GM12878 (cell line): Measurements from ENCODE around the gene BBX.

Source experiments
- EZH2 ChIP-seq: IDR thresholded peaks from 2 replicates; pipeline ENCODE4 v1.6.1; 2012; ENCODE audit warnings: low read depth, mild to moderate bottlenecking, control low read depth, inconsistent platforms, low read length, borderline replicate concordance; ENCODE audit not compliant: control insufficient read depth
- NRF1 ChIP-seq: conservative IDR thresholded peaks from 2 replicates; pipeline ENCODE4 v1.6.1; 2011; ENCODE audit warnings: mild to moderate bottlenecking, low read depth, low read length, improper control_type of control experiment
- POLR2A ChIP-seq: IDR thresholded peaks from 2 replicates; pipeline ENCODE4 v1.6.1; 2011; ENCODE audit warnings: low read depth, mild to moderate bottlenecking, low read length
- POLR2AphosphoS5 ChIP-seq: IDR thresholded peaks from 2 replicates; pipeline ENCODE4 v1.6.1; 2011; ENCODE audit warnings: mild to moderate bottlenecking, low read length, inconsistent platforms
- SMARCA5 ChIP-seq: fragments of 450-650 bp; IDR thresholded peaks from 2 replicates; pipeline ENCODE4 v1.6.1; 2017; ENCODE audit warnings: mild to moderate bottlenecking
- SPI1 ChIP-seq: IDR thresholded peaks from 2 replicates; pipeline ENCODE4 v1.6.1; 2011; ENCODE audit warnings: low read depth, mild to moderate bottlenecking, low read length, moderate library complexity, borderline replicate concordance; ENCODE audit not compliant: insufficient read depth
- STAT1 ChIP-seq: fragments of 450-650 bp; conservative IDR thresholded peaks from 2 replicates; pipeline ENCODE4 v1.6.1; 2014; ENCODE audit warnings: antibody characterized with exemption, mild to moderate bottlenecking
- SUZ12 ChIP-seq: fragments of 200-600 bp; sonication (generic); IDR thresholded peaks from one replicate; pipeline ENCODE4 v1.6.1; 2018; ENCODE audit warnings: antibody characterized with exemption, mild to moderate bottlenecking; ENCODE audit not compliant: unreplicated experiment
- ZSCAN29 ChIP-seq: fragments of 450-650 bp; IDR thresholded peaks from 2 replicates; pipeline ENCODE4 v1.6.1; 2017; ENCODE audit warnings: mild to moderate bottlenecking, moderate library complexity
- TF ChIP-seq, protein P1 (sequence below), 3 experiments: IDR thresholded peaks in 2 of 3; conservative IDR thresholded peaks in 1 of 3; 2 replicates each; pipeline ENCODE4 v1.5.1; 2011; ENCODE audit warnings: low read depth in 3 of 3, low read length in 3 of 3, mild to moderate bottlenecking in 3 of 3, control low read depth in 2 of 3, moderate library complexity in 2 of 3, inconsistent platforms in 1 of 3, mixed read lengths in 1 of 3; ENCODE audit not compliant: control insufficient read depth in 2 of 3, insufficient read depth in 1 of 3; ENCODE audit errors: extremely low read depth in 1 of 3

DNA sequence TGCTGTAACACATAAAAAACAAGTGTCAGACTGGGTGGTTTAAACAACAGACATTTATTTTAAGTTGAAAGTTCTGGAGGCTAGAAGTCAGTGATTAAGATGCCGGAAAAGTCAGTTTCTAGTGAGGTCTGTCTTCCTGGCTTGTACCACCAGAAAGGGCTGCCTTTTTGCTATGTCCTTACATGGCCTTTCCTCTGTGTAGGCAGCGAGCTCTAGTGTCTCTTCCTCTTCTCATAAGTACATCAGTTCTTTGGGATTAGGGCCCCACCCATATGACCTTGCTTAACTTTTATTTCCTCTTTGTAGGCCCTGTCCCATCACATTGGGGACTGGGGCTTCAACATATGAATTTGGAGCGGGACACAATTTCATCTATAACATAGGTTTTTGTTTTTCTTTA is 128.0 kb downstream of the BBX start:
- no peak for TF ChIP-seq STAT1
- TF ChIP-seq EZH2: no peak
- TF ChIP-seq POLR2AphosphoS5: no peak
- no peak for TF ChIP-seq SUZ12
- TF ChIP-seq, protein P1, sequence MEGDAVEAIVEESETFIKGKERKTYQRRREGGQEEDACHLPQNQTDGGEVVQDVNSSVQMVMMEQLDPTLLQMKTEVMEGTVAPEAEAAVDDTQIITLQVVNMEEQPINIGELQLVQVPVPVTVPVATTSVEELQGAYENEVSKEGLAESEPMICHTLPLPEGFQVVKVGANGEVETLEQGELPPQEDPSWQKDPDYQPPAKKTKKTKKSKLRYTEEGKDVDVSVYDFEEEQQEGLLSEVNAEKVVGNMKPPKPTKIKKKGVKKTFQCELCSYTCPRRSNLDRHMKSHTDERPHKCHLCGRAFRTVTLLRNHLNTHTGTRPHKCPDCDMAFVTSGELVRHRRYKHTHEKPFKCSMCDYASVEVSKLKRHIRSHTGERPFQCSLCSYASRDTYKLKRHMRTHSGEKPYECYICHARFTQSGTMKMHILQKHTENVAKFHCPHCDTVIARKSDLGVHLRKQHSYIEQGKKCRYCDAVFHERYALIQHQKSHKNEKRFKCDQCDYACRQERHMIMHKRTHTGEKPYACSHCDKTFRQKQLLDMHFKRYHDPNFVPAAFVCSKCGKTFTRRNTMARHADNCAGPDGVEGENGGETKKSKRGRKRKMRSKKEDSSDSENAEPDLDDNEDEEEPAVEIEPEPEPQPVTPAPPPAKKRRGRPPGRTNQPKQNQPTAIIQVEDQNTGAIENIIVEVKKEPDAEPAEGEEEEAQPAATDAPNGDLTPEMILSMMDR (IDR thresholded peaks at IDR 0.05 in 2 of 3, conservative IDR thresholded peaks at IDR 0.05 in 1 of 3; ENCODE audit: control insufficient read depth in 2 of 3, extremely low read depth in 1 of 3, insufficient read depth in 1 of 3, low read depth in 3 of 3, low read length in 3 of 3): no peak
- TF ChIP-seq NRF1: no peak
- no peak for TF ChIP-seq POLR2A
- no peak for TF ChIP-seq ZSCAN29
- 0 out of 2 replicates have a peak, but pooled peaks have one; percentile 9 for TF ChIP-seq SPI1
- TF ChIP-seq SMARCA5: no peak
